Osteoblast (primary cell): Measurements from ENCODE around the gene TRIM23. TPM values are rescaled to one million over a fixed set of nuclear protein-coding genes. Genes with fewer than 3 reads are reported as not detected.

Source experiments
- DNase-seq: peaks from one replicate; pipeline ENCODE4 v3.0.0; 2011; ENCODE audit warnings: low spot score, mixed read lengths; ENCODE audit not compliant: insufficient read length; ENCODE audit errors: missing footprints
- H2AFZ ChIP-seq: 2 replicates; pipeline ENCODE4 v1.6.0; 2011; ENCODE audit warnings: mild to moderate bottlenecking, low read length
- H3K27ac ChIP-seq: 2 replicates; pipeline ENCODE4 v1.5.1; 2011; ENCODE audit warnings: mild to moderate bottlenecking, low read depth, low read length, moderate library complexity
- H3K27me3 ChIP-seq: 2 replicates; pipeline ENCODE4 v1.6.0; 2012; ENCODE audit warnings: mild to moderate bottlenecking, control low read depth, inconsistent platforms, low read length, moderate library complexity; ENCODE audit not compliant: insufficient read depth
- H3K36me3 ChIP-seq: 2 replicates; pipeline ENCODE4 v1.5.1; 2011; ENCODE audit warnings: mild to moderate bottlenecking, low read length, control low read depth, moderate library complexity; ENCODE audit not compliant: insufficient read depth
- H3K4me1 ChIP-seq: 2 replicates; pipeline ENCODE4 v1.5.1; 2011; ENCODE audit warnings: mild to moderate bottlenecking, low read length, control low read depth, moderate library complexity; ENCODE audit not compliant: insufficient read depth
- H3K4me2 ChIP-seq: 2 replicates; pipeline ENCODE4 v1.6.0; 2011; ENCODE audit warnings: mild to moderate bottlenecking, low read length; ENCODE audit not compliant: insufficient read depth
- H3K4me3 ChIP-seq: fragments of 200-600 bp; sonication (generic); 3 replicates; pipeline ENCODE4 v1.5.1; 2012; ENCODE audit warnings: mild to moderate bottlenecking, low read length, inconsistent platforms; ENCODE audit not compliant: insufficient read depth
- H3K79me2 ChIP-seq: 2 replicates; pipeline ENCODE4 v1.6.0; 2012; ENCODE audit warnings: mild to moderate bottlenecking, low read length, control low read depth, inconsistent platforms; ENCODE audit not compliant: insufficient read depth
- H3K9me3 ChIP-seq: 2 replicates; pipeline ENCODE4 v1.5.1; 2011; ENCODE audit warnings: low read depth, low read length, control low read depth
- H4K20me1 ChIP-seq: 2 replicates; pipeline ENCODE4 v1.6.0; 2012; ENCODE audit warnings: mild to moderate bottlenecking, low read length, control low read depth; ENCODE audit not compliant: insufficient read depth
- CTCF ChIP-seq: IDR thresholded peaks from 2 replicates; pipeline ENCODE4 v1.5.1; 2011; ENCODE audit warnings: mild to moderate bottlenecking, low read depth, low read length, moderate library complexity; ENCODE audit errors: extremely low read depth
- total RNA-seq: library from RNA; depleted of rRNA; stranded (reverse); fragments of >200 nt; gene quantifications from 2 replicates; pipeline ENCODE4 v1.2.3, GENCODE V29; 2012

The TRIM23 gene
- total RNA-seq, 1 donor: 30.4 TPM

GRCh38 chr5:65570598-65571226 lies 53.4 kb downstream of the TRIM23 start:
- H3K27me3 ChIP-seq: no peaks in the 10 kb centered on the region
- H3K4me3 ChIP-seq: no peak overlapping the region
- no peaks in the 10 kb centered on the region for H3K9me3 ChIP-seq
- H4K20me1 ChIP-seq: no peaks in the 10 kb centered on the region
- peaks cover 26% of the 10 kb centered on the region for H3K79me2 ChIP-seq
- no peak overlapping the region for H2AFZ ChIP-seq
- H3K4me1 ChIP-seq: no peaks in the 10 kb centered on the region
- H3K27ac ChIP-seq: no peak overlapping the region
- H3K36me3 ChIP-seq: peaks cover 32% of the 10 kb centered on the region
- H3K4me2 ChIP-seq: no peak overlapping the region
- no peak for DNase-seq
- no peak for TF ChIP-seq CTCF

- Histone ChIP-seq H3K27me3 (no peaks in the 10 kb centered on the region), H3K79me2 (peaks cover 58% of the 10 kb centered on the region), H2AFZ (no peak overlapping the region), H3K4me2 (no peak overlapping the region), H3K27ac (no peak overlapping the region), H3K9me3 (no peaks in the 10 kb centered on the region), H4K20me1 (no peaks in the 10 kb centered on the region), H3K4me1 (peaks cover 22% of the 10 kb centered on the region), H3K4me3 (no peak overlapping the region), H3K36me3 (peaks cover 22% of the 10 kb centered on the region)
- no peak for TF ChIP-seq CTCF
- no peak for DNase-seq
These were observed 57.6 kb downstream of the TRIM23 start for GRCh38 chr5:65566505-65566904.

GRCh38 chr5:65563777-65564176 lies 60.4 kb downstream of the TRIM23 start:
- no peaks in the 10 kb centered on the region for H3K9me3 ChIP-seq
- TF ChIP-seq CTCF: no peak
- peak overlapping the region; percentile 95 for H2AFZ ChIP-seq
- peaks cover 70% of the 10 kb centered on the region for H3K79me2 ChIP-seq
- peak overlapping the region; percentile 92 for H3K4me2 ChIP-seq
- no peaks in the 10 kb centered on the region for H4K20me1 ChIP-seq
- H3K27me3 ChIP-seq: no peaks in the 10 kb centered on the region
- peak overlapping the region; percentile 83 for H3K4me3 ChIP-seq
- H3K36me3 ChIP-seq: peaks cover 14% of the 10 kb centered on the region
- DNase-seq: no peak
- H3K4me1 ChIP-seq: peaks cover 22% of the 10 kb centered on the region
- H3K27ac ChIP-seq: peak overlapping the region; percentile 87

GRCh38 chr5:65562731-65563701 lies 61.1 kb downstream of the TRIM23 start, which contains the start of the genes CENPK and PPWD1:
TSS of gene CENPK (minus strand) at chr5:65563168. CDS start at chr5:65554907, 8,261 bp downstream.
TSS of gene PPWD1 (plus strand) at chr5:65563296. CDS start at chr5:65563311, 15 bp downstream.
- H3K36me3 ChIP-seq: peaks cover 9% of the 10 kb centered on the region
- H3K27me3 ChIP-seq: no peaks in the 10 kb centered on the region
- peaks cover 22% of the 10 kb centered on the region for H3K4me1 ChIP-seq
- H4K20me1 ChIP-seq: no peaks in the 10 kb centered on the region
- H3K9me3 ChIP-seq: no peaks in the 10 kb centered on the region
- H3K79me2 ChIP-seq: peaks cover 72% of the 10 kb centered on the region
- H2AFZ ChIP-seq: peak within 1 kb of the TSS; percentile 95
- TF ChIP-seq CTCF: no peak
- H3K4me2 ChIP-seq: peak within 1 kb of the TSS; percentile 92
- H3K4me3 ChIP-seq: peak within 1 kb of the TSS; percentile 83
- peak; percentile 94 for DNase-seq
- H3K27ac ChIP-seq: peak within 1 kb of the TSS; percentile 87
